HG03097 (cell line): ENCODE data around the gene DEGS1.
"Not testable (repeated sequence)": the region's sequence is repeated elsewhere in the genome, so short reads cannot be mapped to it uniquely, and the experiment has no call there.

ENCODE experiments used
- ATAC-seq: cut with Tn5 transposase; IDR thresholded peaks from one replicate; pipeline ENCODE4 v1.9.1; 2021; ENCODE audit not compliant: unreplicated experiment, low FRiP score

The DEGS1 gene

GRCh38 chr1:224180783-224181452 is 2.1 kb upstream of the DEGS1 start:
- ATAC-seq, result no peak

- ATAC-seq, result no peak
These were observed 1.6 kb upstream of the DEGS1 start for GRCh38 chr1:224181453-224181810.

- peak; percentile 41 for ATAC-seq
These were observed 779 bp upstream of the DEGS1 start for GRCh38 chr1:224182057-224182865.

- peak; percentile 42 for ATAC-seq
These were observed 712 bp downstream of the DEGS1 start for GRCh38 chr1:224183591-224184312.

GRCh38 chr1:224185208-224185607 is 2.2 kb downstream of the DEGS1 start:
- no peak for ATAC-seq

GRCh38 chr1:224188286-224188685 is 5.2 kb downstream of the DEGS1 start:
- no peak for ATAC-seq

- ATAC-seq, result no peak
These were observed 6.5 kb downstream of the DEGS1 start for GRCh38 chr1:224189561-224189960.

GRCh38 chr1:224192082-224192788 is 9.2 kb downstream of the DEGS1 start:
- ATAC-seq, result no peak

- no peak for ATAC-seq
These were observed 10.4 kb downstream of the DEGS1 start for GRCh38 chr1:224193319-224193966.

GRCh38 chr1:224196813-224197600 is 14.0 kb downstream of the DEGS1 start:
- ATAC-seq, result no peak

GRCh38 chr1:224198572-224198971 is 15.5 kb downstream of the DEGS1 start:
- ATAC-seq, result no peak

GRCh38 chr1:224199679-224200078 is 16.6 kb downstream of the DEGS1 start:
- ATAC-seq, result no peak

GRCh38 chr1:224201383-224201782 is 18.3 kb downstream of the DEGS1 start:
- no peak for ATAC-seq

- ATAC-seq, result no peak
These were observed 18.8 kb downstream of the DEGS1 start for GRCh38 chr1:224201853-224202252.

GRCh38 chr1:224203243-224204016 is 20.4 kb downstream of the DEGS1 start:
- peak; percentile 74 for ATAC-seq

GRCh38 chr1:224205438-224205840 is 22.4 kb downstream of the DEGS1 start:
- ATAC-seq, result no peak

GRCh38 chr1:224205931-224206538 is 23.0 kb downstream of the DEGS1 start:
- ATAC-seq, result not testable (repeated sequence)

GRCh38 chr1:224211206-224211962 is 28.3 kb downstream of the DEGS1 start:
- ATAC-seq, result no peak
